KBM-7 (cell line): ENCODE measurements around the gene RRP36.

Source experiments
- DNase-seq: peaks from one replicate; pipeline ENCODE4 v3.0.0-alpha.2; 2015
- in situ Hi-C: fragments of 300-500 bp; cut with MboI; formaldehyde crosslinking; loops from 2 replicates; pipeline ENCODE4 v1.14.3; 2020; ENCODE audit warnings: low sequenced_read_pairs, low pct_unique_long_range_greater_than_20kb, mixed read lengths

RRP36 gene

GRCh38 chr6:43001843-43002242 lies 19.6 kb upstream of the RRP36 start:
- in situ Hi-C loops, result no loop called here

GRCh38 chr6:43005844-43006243 lies 15.6 kb upstream of the RRP36 start:
- in situ Hi-C loops, result no loop called here
- no peak for DNase-seq

More at GRCh38 chr6:43001843-43002242, 19.6 kb upstream of the RRP36 start:
- DNase-seq, result no peak

GRCh38 chr6:43006251-43006650 lies 15.2 kb upstream of the RRP36 start:
- in situ Hi-C loops, result no loop called here
- DNase-seq, result no peak

DNA sequence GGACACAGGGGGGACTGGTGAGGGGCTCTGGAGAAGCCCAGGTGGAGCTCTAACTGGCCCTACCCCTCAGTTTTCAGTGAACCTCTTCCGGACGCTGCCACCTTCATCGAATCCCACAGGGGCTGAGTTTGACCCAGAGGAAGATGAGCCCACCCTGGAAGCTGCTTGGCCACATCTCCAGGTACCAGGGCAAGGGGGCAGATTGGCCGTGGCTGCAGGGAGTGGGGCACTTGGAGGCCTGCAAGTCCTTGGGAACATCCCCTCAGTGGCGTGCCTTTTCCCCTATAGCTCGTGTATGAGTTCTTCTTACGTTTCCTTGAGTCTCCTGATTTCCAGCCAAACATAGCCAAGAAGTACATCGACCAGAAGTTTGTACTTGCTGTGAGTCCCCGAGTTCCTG lies 14.3 kb upstream of the RRP36 start:
- DNase-seq, result no peak
- in situ Hi-C loops, result no loop called here

DNA sequence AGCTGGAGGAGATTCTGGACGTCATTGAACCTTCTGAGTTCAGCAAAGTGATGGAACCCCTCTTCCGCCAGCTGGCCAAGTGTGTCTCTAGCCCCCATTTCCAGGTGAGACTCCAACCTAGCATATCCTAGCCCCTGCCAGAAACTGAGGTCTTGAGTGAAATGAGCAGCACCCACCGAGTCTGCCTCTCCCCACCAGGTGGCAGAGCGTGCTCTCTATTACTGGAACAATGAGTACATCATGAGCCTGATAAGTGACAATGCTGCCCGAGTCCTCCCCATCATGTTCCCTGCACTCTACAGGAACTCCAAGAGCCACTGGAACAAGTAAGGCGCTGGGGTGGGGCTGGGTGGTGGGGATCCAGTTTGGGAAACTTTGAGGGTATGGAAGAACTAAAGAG lies 12.3 kb upstream of the RRP36 start:
- in situ Hi-C loops, result no loop called here
- DNase-seq, result peak; percentile 48

DNA sequence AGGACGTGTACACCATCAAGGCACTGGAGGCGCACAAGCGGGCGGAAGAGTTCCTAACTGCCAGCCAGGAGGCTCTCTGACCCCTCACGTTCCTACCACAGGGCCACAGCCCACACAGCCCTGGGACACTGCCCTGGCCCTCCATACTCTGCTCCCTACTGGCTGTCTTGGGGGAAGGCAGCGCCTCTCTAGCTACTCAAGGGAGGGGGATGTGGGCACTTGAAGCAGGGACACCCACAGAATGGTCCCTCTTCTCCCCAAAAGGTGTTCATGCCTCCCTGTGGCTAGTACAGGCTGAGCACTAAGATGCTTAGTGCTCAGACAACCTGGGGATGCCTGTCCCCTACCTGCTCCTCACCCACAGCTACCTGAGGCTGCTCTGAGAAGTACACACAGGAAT lies 10.2 kb upstream of the RRP36 start:
- in situ Hi-C loops, result no loop called here
- no peak for DNase-seq

GRCh38 chr6:43012364-43012763 lies 9.1 kb upstream of the RRP36 start:
- no peak for DNase-seq
- in situ Hi-C loops, result no loop called here

DNA sequence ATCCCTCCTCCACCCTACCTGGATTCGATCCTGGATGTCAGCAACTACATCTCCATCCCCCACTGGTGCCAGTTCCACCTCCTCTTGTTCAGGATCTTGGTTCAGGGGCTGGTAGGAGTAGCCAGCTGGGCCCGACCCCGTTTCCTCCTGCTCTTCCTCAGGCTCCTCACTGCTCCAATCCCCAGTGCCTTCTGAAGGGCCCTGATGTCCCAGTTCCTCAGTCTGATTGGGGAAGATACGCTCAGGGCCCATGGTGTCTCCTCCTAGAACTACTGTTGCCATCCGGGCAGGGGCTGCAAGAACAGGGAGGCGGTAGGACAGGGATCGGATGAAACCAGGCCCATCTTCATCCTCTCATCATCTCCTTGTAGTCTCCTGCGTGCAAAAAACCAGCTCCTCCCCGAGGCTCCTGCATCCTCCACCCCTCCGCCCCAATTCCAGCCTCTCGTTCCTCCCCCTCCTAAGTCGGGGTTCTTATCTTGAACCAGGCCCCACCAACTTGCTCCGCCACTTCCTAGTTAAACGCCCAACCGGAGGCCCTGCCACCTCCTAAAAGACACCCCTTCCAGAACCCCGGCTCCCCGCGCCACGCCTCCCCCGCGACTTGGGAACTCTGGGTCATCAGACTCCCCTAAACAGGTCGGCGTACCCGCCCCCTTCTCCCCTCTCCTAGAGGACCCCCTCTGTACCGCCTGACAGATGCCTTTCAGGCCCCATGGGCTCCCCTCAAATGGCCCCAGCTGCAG lies 8.2 kb upstream of the RRP36 start:
- DNase-seq, result peak; percentile 46
- in situ Hi-C loops, result no loop called here

DNA sequence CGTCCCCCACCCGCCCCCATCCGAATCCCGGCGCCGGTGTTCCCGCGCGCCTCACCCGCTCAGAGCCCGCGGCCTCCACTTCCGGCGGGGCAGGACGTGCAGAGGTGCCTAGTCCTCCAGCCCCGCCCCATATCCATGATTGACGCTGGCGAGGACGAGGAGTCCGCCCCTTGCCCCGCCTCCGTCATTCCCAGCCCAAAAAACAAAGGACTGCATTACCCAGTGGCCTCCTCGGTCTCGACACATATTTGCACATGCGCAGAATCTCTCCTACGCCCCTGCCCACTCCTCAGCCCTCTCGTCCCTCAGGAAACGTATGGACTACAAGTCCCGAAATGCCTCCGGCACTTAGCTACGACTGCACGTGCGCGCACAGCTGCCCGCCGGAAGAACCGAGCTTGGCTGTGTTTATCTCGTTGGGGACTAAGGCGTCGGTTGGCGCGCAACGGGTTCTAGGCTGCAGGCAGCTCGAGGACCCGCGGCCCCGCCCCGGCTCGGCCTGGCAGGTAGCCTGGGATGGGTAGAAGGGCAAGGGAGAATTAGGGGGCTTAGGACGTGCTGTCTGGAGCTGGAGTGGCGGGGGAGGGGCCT lies 7.5 kb upstream of the RRP36 start, which contains the start of the genes KLHDC3 and MEA1:
Gene KLHDC3, plus strand, starts transcription at position 407 of the 591 bp plus-strand sequence. CDS start 2,944 bp downstream, outside the sequence.
Gene MEA1, minus strand, starts transcription at position 104 of the 591 bp plus-strand sequence. CDS start 133 bp downstream, outside the sequence.
- in situ Hi-C loops, result no loop called here

GRCh38 chr6:43014434-43014909 lies 7.0 kb upstream of the RRP36 start:
- in situ Hi-C loops, result no loop called here
- peak; percentile 18 for DNase-seq

More for the DNA sequence above, 7.5 kb upstream of the RRP36 start, which contains the start of the genes KLHDC3 and MEA1:
- DNase-seq, result peak; percentile 100

- peak; percentile 28 for DNase-seq
Measured at GRCh38 chr6:43016176-43016942, 5.1 kb upstream of the RRP36 start.

DNA sequence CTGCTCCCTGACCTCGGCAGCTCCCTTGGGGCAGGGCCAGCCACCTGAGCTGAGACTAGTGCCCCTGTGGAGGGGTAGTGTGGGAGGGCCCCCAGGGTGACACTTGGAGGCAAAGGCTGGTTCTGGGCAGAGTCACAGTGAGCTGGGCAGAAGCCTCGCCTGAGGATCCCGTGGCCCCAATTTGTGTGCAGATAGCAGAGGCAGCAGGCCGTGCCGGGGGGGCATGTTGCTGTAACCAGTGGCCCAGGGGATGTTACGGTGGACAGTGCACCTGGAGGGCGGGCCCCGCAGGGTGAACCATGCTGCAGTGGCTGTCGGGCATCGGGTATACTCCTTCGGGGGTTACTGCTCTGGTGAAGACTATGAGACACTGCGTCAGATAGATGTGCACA lies 4.5 kb upstream of the RRP36 start:
- in situ Hi-C loops, result no loop called here
- no peak for DNase-seq

More at GRCh38 chr6:43016176-43016942, 5.1 kb upstream of the RRP36 start:
- in situ Hi-C loops, result no loop called here

DNA sequence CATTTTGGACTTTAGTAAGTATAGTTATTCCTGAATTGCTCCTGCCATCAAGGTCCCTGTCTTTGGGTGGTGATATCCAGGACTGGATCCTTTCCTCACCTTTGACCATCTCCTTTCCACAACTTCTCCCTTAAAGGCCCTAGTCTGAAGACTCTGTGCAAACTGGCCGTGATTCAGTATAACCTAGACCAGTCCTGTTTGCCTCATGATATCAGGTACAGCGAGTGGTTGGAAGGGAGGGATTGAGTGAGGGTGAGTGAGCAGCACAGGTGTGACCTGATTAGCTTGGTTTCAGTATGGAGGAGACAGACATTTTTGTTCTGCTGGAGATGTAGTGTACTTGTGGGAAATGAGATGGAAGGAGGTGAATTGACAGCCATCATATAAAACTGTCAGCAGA lies 2.3 kb upstream of the RRP36 start:
- DNase-seq, result no peak
- in situ Hi-C loops, result no loop called here

- in situ Hi-C loops, result no loop called here
Measured at GRCh38 chr6:43020052-43020705, 1.2 kb upstream of the RRP36 start.

GRCh38 chr6:43020847-43021246 lies 576 bp upstream of the RRP36 start:
- no peak for DNase-seq
- in situ Hi-C loops, result no loop called here

More at GRCh38 chr6:43020052-43020705, 1.2 kb upstream of the RRP36 start:
- DNase-seq, result no peak

DNA sequence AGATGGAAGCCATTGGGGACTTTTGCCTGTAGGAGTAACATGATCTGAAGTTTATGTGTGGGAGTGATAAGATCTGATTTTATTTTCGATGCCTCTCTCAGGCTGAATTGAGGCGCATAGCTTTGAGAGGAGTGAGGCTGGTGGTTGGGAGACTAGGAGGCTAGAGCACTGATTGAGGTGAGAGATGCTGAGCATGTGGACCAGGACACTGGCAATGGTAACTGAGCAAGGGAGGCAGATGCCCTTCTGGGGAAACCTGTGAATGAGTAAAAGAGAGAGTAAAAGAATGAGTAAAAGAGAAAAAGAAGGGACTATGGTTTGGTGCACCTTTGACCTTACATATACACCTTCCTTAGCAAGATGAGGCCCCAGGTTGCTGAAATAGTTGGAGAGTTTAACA lies 3.0 kb downstream of the RRP36 start:
- in situ Hi-C loops, result no loop called here
- no peak for DNase-seq

DNA sequence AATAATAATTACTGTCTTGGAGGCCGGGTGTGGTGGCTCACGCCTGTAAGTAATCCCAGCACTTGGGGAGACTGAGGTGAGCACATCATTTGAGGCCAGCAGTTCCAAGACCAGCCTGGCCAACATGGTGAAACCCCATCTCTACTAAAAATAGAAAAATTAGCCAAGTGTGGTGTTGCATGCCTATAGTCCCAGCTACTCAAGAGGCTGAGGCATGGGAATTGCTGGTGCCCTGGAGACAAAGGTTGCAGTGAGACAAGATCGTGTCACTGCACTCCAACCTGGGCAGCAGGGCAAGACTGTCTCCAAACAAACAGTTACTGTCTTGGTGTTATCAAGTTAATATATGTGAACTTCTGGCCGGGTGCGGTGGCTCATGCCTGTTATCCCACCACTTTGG lies 4.9 kb downstream of the RRP36 start:
- DNase-seq, result no peak
- in situ Hi-C loops, result no loop called here

GRCh38 chr6:43029120-43029519 lies 7.7 kb downstream of the RRP36 start:
- in situ Hi-C loops, result no loop called here
- no peak for DNase-seq

GRCh38 chr6:43032326-43032725 lies 10.9 kb downstream of the RRP36 start:
- in situ Hi-C loops, result no loop called here
- DNase-seq, result no peak
